ENCODE results near the gene SRPX.
A peak's percentile ranks its signal among the peaks of the same experiment; 100 is the strongest.

SRPX gene

DNA sequence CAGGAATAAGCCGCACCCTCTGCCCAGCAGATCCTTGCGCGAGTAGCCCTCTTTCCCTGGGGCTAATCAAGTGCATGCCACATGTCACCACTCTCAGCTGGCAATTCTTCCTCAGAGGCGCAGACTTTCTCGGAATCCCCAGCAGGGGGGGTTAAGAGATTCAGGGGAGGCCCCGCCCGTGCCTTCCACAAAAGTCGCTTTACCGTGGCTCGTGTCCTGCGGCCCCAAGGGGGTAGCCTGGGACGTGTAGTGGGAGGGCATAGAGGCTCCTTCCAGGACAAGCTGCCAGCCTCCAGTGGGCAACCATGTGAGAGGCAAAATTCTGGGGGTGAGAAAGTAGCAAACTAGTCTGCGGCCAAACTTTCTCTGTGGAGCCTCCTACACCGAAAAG lies 652 bp downstream of the SRPX start:
- peak; percentile 75 for ATAC-seq
- TF ChIP-seq CSDC2 (CRISPR knock-in tag; IDR thresholded peaks at IDR 0.05) (no peak), ESRRG (CRISPR knock-in tag; IDR thresholded peaks at IDR 0.05) (no peak), ISL1 (CRISPR knock-in tag; IDR thresholded peaks at IDR 0.05) (no peak), RARB (CRISPR knock-in tag; IDR thresholded peaks at IDR 0.05) (no peak), ZFP30 (CRISPR knock-in tag; IDR thresholded peaks at IDR 0.05) (no peak), ZC3H10 (CRISPR knock-in tag; IDR thresholded peaks at IDR 0.05) (no peak), SNAI2 (CRISPR knock-in tag; IDR thresholded peaks at IDR 0.05) (no peak), PPARA (CRISPR knock-in tag; IDR thresholded peaks at IDR 0.05; ENCODE audit: borderline replicate concordance) (no peak), ZFP3 (CRISPR knock-in tag; IDR thresholded peaks at IDR 0.05) (no peak)
- TF ChIP-seq, protein P1, sequence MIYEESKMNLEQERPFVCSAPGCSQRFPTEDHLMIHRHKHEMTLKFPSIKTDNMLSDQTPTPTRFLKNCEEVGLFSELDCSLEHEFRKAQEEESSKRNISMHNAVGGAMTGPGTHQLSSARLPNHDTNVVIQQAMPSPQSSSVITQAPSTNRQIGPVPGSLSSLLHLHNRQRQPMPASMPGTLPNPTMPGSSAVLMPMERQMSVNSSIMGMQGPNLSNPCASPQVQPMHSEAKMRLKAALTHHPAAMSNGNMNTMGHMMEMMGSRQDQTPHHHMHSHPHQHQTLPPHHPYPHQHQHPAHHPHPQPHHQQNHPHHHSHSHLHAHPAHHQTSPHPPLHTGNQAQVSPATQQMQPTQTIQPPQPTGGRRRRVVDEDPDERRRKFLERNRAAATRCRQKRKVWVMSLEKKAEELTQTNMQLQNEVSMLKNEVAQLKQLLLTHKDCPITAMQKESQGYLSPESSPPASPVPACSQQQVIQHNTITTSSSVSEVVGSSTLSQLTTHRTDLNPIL (CRISPR knock-in tag; IDR thresholded peaks at IDR 0.05; ENCODE audit: low read depth): no peak
- TF ChIP-seq, protein P2, sequence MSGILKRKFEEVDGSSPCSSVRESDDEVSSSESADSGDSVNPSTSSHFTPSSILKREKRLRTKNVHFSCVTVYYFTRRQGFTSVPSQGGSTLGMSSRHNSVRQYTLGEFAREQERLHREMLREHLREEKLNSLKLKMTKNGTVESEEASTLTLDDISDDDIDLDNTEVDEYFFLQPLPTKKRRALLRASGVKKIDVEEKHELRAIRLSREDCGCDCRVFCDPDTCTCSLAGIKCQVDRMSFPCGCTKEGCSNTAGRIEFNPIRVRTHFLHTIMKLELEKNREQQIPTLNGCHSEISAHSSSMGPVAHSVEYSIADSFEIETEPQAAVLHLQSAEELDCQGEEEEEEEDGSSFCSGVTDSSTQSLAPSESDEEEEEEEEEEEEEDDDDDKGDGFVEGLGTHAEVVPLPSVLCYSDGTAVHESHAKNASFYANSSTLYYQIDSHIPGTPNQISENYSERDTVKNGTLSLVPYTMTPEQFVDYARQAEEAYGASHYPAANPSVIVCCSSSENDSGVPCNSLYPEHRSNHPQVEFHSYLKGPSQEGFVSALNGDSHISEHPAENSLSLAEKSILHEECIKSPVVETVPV (CRISPR knock-in tag; IDR thresholded peaks at IDR 0.05): no peak
- TF ChIP-seq, protein P3, sequence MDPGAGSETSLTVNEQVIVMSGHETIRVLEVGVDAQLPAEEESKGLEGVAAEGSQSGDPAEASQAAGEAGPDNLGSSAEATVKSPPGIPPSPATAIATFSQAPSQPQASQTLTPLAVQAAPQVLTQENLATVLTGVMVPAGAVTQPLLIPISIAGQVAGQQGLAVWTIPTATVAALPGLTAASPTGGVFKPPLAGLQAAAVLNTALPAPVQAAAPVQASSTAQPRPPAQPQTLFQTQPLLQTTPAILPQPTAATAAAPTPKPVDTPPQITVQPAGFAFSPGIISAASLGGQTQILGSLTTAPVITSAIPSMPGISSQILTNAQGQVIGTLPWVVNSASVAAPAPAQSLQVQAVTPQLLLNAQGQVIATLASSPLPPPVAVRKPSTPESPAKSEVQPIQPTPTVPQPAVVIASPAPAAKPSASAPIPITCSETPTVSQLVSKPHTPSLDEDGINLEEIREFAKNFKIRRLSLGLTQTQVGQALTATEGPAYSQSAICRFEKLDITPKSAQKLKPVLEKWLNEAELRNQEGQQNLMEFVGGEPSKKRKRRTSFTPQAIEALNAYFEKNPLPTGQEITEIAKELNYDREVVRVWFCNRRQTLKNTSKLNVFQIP (CRISPR knock-in tag; IDR thresholded peaks at IDR 0.05; ENCODE audit: borderline replicate concordance, low read depth): no peak

DNA sequence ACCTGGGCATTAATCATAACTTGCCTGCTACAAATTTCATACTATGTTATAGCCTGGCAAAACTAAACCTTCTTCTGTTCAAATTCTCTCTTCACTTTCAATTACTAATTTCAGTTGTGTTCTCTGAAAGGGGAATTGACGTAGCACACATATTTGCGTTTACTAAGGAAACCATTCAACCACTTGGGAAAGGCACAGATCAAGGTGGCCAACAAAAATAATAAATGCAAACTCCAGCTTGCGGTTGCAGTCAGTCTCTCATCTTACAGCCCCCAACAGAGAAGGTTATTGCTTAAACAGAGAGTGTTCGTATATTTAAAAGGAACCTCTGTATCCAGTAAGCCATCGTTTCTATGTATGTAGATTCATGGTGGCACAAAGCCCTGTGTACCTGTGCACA lies 4.0 kb downstream of the SRPX start:
- no peak for ATAC-seq
- no peak for TF ChIP-seq TCF4 (CRISPR knock-in tag; IDR thresholded peaks at IDR 0.05; ENCODE audit: borderline replicate concordance)
- TF ChIP-seq ZNF565 (CRISPR knock-in tag; conservative IDR thresholded peaks at IDR 0.05; ENCODE audit: low read depth): no peak
- no peak for TF ChIP-seq CSDC2 (CRISPR knock-in tag; IDR thresholded peaks at IDR 0.05)
- TF ChIP-seq, protein P4, sequence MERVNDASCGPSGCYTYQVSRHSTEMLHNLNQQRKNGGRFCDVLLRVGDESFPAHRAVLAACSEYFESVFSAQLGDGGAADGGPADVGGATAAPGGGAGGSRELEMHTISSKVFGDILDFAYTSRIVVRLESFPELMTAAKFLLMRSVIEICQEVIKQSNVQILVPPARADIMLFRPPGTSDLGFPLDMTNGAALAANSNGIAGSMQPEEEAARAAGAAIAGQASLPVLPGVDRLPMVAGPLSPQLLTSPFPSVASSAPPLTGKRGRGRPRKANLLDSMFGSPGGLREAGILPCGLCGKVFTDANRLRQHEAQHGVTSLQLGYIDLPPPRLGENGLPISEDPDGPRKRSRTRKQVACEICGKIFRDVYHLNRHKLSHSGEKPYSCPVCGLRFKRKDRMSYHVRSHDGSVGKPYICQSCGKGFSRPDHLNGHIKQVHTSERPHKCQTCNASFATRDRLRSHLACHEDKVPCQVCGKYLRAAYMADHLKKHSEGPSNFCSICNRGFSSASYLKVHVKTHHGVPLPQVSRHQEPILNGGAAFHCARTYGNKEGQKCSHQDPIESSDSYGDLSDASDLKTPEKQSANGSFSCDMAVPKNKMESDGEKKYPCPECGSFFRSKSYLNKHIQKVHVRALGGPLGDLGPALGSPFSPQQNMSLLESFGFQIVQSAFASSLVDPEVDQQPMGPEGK (CRISPR knock-in tag; IDR thresholded peaks at IDR 0.05; ENCODE audit: borderline replicate concordance): no peak
- TF ChIP-seq ZNF8 (CRISPR knock-in tag; IDR thresholded peaks at IDR 0.05): no peak
- TF ChIP-seq ESRRG (CRISPR knock-in tag; IDR thresholded peaks at IDR 0.05): no peak
- no peak for TF ChIP-seq PPARA (CRISPR knock-in tag; IDR thresholded peaks at IDR 0.05; ENCODE audit: borderline replicate concordance)
- no peak for TF ChIP-seq ISL1 (CRISPR knock-in tag; IDR thresholded peaks at IDR 0.05)
- TF ChIP-seq, protein P3 (CRISPR knock-in tag; IDR thresholded peaks at IDR 0.05; ENCODE audit: borderline replicate concordance, low read depth): no peak
- TF ChIP-seq, protein P2 (CRISPR knock-in tag; IDR thresholded peaks at IDR 0.05): no peak
- no peak for TF ChIP-seq TOX (CRISPR knock-in tag; IDR thresholded peaks at IDR 0.05; ENCODE audit: borderline replicate concordance)
- no peak for TF ChIP-seq BACH2 (CRISPR knock-in tag; IDR thresholded peaks at IDR 0.05; ENCODE audit: borderline replicate concordance)
- TF ChIP-seq ZNF70 (CRISPR knock-in tag; IDR thresholded peaks at IDR 0.05): no peak
- no peak for TF ChIP-seq GLIS3 (CRISPR knock-in tag; IDR thresholded peaks at IDR 0.05)
- TF ChIP-seq RARB (CRISPR knock-in tag; IDR thresholded peaks at IDR 0.05): no peak
- TF ChIP-seq, protein P1 (CRISPR knock-in tag; IDR thresholded peaks at IDR 0.05; ENCODE audit: low read depth): no peak
